Keratinocyte (primary cell): ENCODE measurements around the gene CDAN1.

Source experiments
- CTCF ChIP-seq, 3 experiments: IDR thresholded peaks in 1 of 3; conservative IDR thresholded peaks in 1 of 3; optimal IDR thresholded peaks in 1 of 3; 2 replicates in 2 of 3; 3 replicates in 1 of 3; pipeline versions ENCODE3 to v1.5.1; 2011; ENCODE audit warnings: low read length in 3 of 3, mild to moderate bottlenecking in 3 of 3, moderate library complexity in 2 of 3, control low read depth in 1 of 3, inconsistent platforms in 1 of 3; ENCODE audit not compliant: insufficient read depth in 2 of 3; ENCODE audit errors: extremely low read depth in 1 of 3
- EZH2 ChIP-seq: IDR thresholded peaks from one replicate; pipeline ENCODE4 v1.6.1; 2012; ENCODE audit warnings: inconsistent platforms, mild to moderate bottlenecking, low read length, moderate library complexity

DNA sequence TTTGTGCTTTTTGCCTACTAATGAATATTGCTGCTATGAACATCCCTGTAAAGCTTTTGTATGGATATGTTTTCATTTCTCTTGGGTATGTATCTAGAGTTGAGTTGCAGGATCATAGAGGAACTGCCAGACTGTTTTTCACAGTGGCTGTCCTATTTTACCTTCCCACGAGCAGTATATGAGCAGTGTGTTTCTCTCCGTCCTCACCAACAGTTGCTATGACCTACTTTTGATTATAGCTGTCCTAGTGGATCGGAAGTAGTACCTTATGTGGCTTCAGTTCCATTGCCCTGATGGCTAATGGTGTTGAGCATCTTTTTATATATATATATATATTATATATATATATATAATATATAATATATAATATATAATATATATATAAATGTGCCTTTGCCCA, 25.2 kb downstream of the CDAN1 start:
- no peak for TF ChIP-seq CTCF (optimal IDR thresholded peaks at IDR 0.05 in 1 of 3, IDR thresholded peaks at IDR 0.05 in 1 of 3, conservative IDR thresholded peaks at IDR 0.05 in 1 of 3; ENCODE audit: extremely low read depth in 1 of 3, insufficient read depth in 2 of 3, low read length in 3 of 3)
- no peak for TF ChIP-seq EZH2
